Heart right ventricle (tissue), 16 donors: ENCODE data around the gene CLCN7. TPM values are rescaled to one million over a fixed set of nuclear protein-coding genes. Genes with fewer than 3 reads are reported as not detected.

Source experiments
- ATAC-seq, 8 donors: fragments of 200-7000 bp; cut with Tn5 transposase; one replicate each; pipeline ENCODE4 v1.9.1; 2020; ENCODE audit warnings: mild to moderate bottlenecking in 8 of 8, moderate library complexity in 8 of 8, moderate number of reproducible peaks in 1 of 8
- DNase-seq, 2 donors: peaks; one replicate each; pipeline ENCODE4 v3.0.0-alpha.2; 2020
- H3K27ac ChIP-seq, 10 donors: fragments of 200-600 bp; sonication (generic) in 2 of 10; one replicate each; pipeline versions ENCODE4 v1.5.0 to v1.8.0; 2020 to 2022; ENCODE audit warnings: mild to moderate bottlenecking in 3 of 10
- H3K27me3 ChIP-seq, 7 donors: fragments of 200-600 bp; one replicate each; pipeline ENCODE4 v1.8.0; 2021 to 2022; ENCODE audit warnings: mild to moderate bottlenecking in 2 of 7
- H3K36me3 ChIP-seq, 9 donors: fragments of 200-600 bp; sonication (generic) in 1 of 9; one replicate each; pipeline versions ENCODE4 v1.5.0 to v1.8.0; 2020 to 2022; ENCODE audit warnings: mild to moderate bottlenecking in 2 of 9
- H3K4me1 ChIP-seq, 9 donors: fragments of 200-600 bp; sonication (generic) in 1 of 9; one replicate each; pipeline versions ENCODE4 v1.5.0 to v1.8.0; 2020 to 2022; ENCODE audit warnings: mild to moderate bottlenecking in 4 of 9
- H3K4me3 ChIP-seq, 10 donors: fragments of 200-600 bp; sonication (generic) in 2 of 10; one replicate each; pipeline versions ENCODE4 v1.5.0 to v1.8.0; 2020 to 2022; ENCODE audit warnings: mild to moderate bottlenecking in 7 of 10, moderate library complexity in 2 of 10
- H3K9me3 ChIP-seq, 11 donors: fragments of 200-600 bp in 10 of 11; sonication (generic) in 2 of 11; one replicate each; pipeline versions ENCODE4 v1.5.0 to v1.8.0; 2013 to 2022; ENCODE audit warnings: mild to moderate bottlenecking in 2 of 11, control low read depth in 1 of 11, moderate library complexity in 1 of 11
- WGBS, 2 donors: extraction: QIAGEN DNeasy Blood & Tissue Kit; methylation state at CpG; one replicate each; pipeline ENCODE4 v1.1.7; 2013; ENCODE audit warnings: inconsistent platforms in 1 of 2; 5-methylcytosine and 5-hydroxymethylcytosine counted together
- intact Hi-C, 10 donors: fragments of 100-400 bp; cut with DNase I; formaldehyde crosslinking; loops; one replicate each; pipeline versions ENCODE4 v1.11.1 to v1.14.2; 2022
- polyA plus RNA-seq, 2 donors: library from polyadenylated mRNA; stranded (reverse); fragments of 200-250 nt; gene quantifications; one replicate each; pipeline ENCODE4 v1.2.3, GENCODE V29; 2013
- total RNA-seq, 10 donors: library from RNA; stranded (reverse); fragmentation: NEBNext Ultra II Directional in 3 of 10; extraction: Animal tissue kit (Norgen Biotek cat#: 25700) in 3 of 10; gene quantifications; one replicate each; pipeline versions ENCODE4 v1.2.1 to v1.2.4, GENCODE V29; 2021 to 2023
- TF ChIP-seq, protein P1 (sequence below), 9 donors: fragments of 200-600 bp; sonication (generic) in 2 of 9; IDR thresholded peaks; one replicate each; pipeline versions ENCODE4 v1.5.0 to v1.8.0; 2021 to 2022; ENCODE audit warnings: antibody characterized with exemption in 9 of 9, mild to moderate bottlenecking in 5 of 9, moderate library complexity in 1 of 9
- donor health status: Arrhythmogenic right ventricular cardiomyopathy.
- donor health status: ischemic (EF 13 %, LVEDD 7.1; RV severe dilation, severe dysfunction).
- donor health status: healthy with polysubstance abuse.
- donor health status: DM: no; HTN: yes; CAD: no.
- donor health status: DM: no; HTN: no; CAD: no.
- donor health status: ischemic (EF 25% LVEDD 6.9; RV normal size, moderate dysfunction).
- donor health status: ischemic (EF 25% LVEDD 5.7; RV mildly dilated, moderate dysfunction).
- donor health status: healthy.
- donor health status: DM: yes; HTN: yes; CAD: no.
- donor health status: Ischemic cardiomyopathy.
- donor health status: ischemic (EF 35%, LVEDD 5.7; RV mildly dilated, moderate dysfunction).
- donor health status: nonischemic (EF 11% LVEDD 7.7; RV severe dilation, severe dysfunction).
- donor health status: DM: yes; HTN: yes; CAD: no.
- donor health status: PGD.
- donor health status: ischemic (EF 29% LVEDD 5.4; RV normal size, mild dysfunction).
- donor health status: nonischemic (EF 23%, LVEDD 6.1; RV moderate dilation, normal function).

The CLCN7 gene
- total and polyA plus RNA-seq, 12 donors = 29.5 to 60.6 (median 35.1) TPM

DNA sequence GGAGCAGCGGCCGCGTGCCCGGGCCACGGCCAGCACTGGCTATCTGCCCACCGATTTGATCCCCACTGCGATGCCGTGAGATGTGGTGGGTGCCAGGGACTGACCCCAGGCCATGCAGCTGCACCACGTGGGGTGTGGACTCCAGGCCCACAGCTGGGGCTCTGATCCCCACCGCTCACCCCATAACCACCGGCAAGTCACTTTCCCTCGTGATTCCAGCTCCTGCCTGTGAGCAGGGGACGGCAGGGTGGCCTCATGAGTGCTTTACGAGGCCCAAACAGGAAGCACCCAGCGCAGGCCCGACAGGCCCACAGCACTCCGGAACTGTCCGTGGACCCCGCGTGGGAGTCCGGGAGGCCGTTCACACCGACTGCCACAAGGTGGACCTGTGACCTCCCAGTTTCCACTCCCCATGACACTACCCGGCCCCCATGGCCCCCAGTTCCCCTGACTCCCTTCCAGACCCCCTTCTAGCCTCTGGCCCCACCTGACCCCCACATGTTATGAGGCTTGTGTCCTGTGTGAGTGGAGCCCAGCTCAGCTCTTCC lies 13.3 kb upstream of the CLCN7 start:
- peak in 1 of 2 donors; percentile 9 for DNase-seq
- peaks cover 0 to 20% (median 7%) of the 10 kb centered on the region in 9 donors for H3K4me1 ChIP-seq
- TF ChIP-seq, protein P1, sequence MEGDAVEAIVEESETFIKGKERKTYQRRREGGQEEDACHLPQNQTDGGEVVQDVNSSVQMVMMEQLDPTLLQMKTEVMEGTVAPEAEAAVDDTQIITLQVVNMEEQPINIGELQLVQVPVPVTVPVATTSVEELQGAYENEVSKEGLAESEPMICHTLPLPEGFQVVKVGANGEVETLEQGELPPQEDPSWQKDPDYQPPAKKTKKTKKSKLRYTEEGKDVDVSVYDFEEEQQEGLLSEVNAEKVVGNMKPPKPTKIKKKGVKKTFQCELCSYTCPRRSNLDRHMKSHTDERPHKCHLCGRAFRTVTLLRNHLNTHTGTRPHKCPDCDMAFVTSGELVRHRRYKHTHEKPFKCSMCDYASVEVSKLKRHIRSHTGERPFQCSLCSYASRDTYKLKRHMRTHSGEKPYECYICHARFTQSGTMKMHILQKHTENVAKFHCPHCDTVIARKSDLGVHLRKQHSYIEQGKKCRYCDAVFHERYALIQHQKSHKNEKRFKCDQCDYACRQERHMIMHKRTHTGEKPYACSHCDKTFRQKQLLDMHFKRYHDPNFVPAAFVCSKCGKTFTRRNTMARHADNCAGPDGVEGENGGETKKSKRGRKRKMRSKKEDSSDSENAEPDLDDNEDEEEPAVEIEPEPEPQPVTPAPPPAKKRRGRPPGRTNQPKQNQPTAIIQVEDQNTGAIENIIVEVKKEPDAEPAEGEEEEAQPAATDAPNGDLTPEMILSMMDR (IDR thresholded peaks at IDR 0.05) = no peak
- H3K27ac ChIP-seq = no peak overlapping the region
- no peaks in the 10 kb centered on the region for H3K9me3 ChIP-seq
- no peaks in the 10 kb centered on the region for H3K36me3 ChIP-seq
- 87 to 89% methylated on average over 24 of the region's 24 CpGs for WGBS, 2 donors
- ATAC-seq = no peak
- H3K4me3 ChIP-seq = no peak overlapping the region
- no peaks in the 10 kb centered on the region for H3K27me3 ChIP-seq
- intact Hi-C loops = no loop called here

DNA sequence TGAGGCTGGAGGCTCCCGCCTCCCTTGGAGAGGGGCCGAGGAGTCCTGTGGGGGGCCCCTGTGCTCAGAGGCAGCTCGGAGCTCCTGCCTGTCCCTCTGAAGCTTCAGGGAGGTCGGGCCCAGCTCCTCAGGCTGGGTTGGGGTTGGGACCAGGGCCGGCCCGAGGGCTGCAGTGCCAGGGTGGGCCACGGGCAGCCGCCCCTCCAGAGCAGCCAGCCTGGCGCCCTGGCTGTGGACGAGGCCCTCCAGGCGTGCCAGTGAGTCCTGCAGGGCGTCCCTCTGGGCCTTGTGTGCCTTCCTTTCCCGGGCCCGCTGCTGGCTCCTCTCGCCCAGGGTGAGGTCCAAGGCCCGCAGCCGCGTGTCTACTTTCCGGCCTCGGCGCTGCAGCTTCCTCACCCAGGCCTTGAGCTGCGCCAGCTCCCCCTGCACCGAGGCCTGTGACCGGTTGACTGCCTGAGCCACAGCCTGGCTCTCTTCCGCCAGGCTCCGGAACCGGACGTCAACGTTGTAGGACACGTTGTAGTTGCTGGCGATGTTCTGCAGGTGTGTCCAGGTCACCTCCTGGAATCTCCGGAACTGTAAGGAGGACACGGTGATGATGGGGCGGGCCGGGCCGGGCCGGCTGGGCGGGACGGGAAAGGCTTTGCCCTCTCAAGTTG lies 12.7 kb upstream of the CLCN7 start:
- H3K4me1 ChIP-seq = peaks cover 0 to 15% (median 2%) of the 10 kb centered on the region in 9 donors

DNA sequence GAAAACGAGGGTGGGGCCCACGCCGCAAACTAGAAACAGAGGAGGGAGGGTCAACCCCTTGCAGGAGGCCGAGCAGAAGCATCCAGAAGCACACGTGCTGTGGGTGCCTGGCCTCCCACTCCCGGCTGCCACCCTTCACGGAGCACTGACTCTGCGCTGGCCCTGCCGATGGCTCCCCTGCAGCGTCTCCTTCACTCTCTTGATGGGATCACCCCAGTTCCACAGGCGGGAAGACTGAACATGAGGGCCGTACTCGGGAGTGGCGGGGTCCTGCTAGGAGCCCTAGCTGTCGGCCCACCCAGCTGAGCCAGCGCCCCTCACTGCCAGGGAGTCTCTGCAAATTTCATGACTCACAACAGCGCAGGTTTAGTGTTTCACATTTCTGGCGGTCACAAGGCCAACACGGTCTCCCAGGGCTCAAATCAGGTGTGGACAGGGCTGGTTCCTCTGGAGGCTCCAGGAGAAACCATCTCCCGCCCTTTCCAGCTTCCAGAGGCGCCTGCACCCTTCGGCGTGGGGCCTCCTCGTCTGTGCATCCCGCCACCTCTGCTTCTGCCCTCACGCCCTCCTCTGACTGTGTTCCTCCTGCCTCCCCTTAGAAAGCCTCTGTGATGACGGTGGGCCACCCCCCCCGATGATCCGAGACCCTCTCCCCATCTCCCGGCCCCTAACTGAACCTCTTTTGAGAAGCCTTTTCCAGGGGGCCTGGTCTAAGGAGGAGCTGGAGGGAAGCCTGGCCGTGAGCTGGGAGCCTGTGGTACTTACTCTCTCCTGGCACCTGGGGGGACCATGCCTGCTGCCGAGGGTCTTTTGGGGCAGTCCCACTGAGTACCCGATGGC lies 11.9 kb upstream of the CLCN7 start:
- Histone ChIP-seq H3K27me3 (no peaks in the 10 kb centered on the region), H3K4me3 (no peak overlapping the region), H3K9me3 (no peaks in the 10 kb centered on the region), H3K36me3 (no peaks in the 10 kb centered on the region), H3K4me1 (peaks cover 0 to 12% (median 0%) of the 10 kb centered on the region in 9 donors), H3K27ac (no peak overlapping the region)
- DNase-seq (no peak), ATAC-seq (no peak)
- intact Hi-C loops = no loop called here
- TF ChIP-seq, protein P1 (IDR thresholded peaks at IDR 0.05) = no peak
- WGBS, 2 donors = 80 to 83% methylated on average over 33 of the region's 33 CpGs

More for the DNA sequence above, 12.7 kb upstream of the CLCN7 start:
- TF ChIP-seq, protein P1 (IDR thresholded peaks at IDR 0.05) = no peak
- intact Hi-C loops = no loop called here
- Histone ChIP-seq H3K36me3 (no peaks in the 10 kb centered on the region), H3K9me3 (no peaks in the 10 kb centered on the region), H3K27me3 (no peaks in the 10 kb centered on the region), H3K27ac (no peak overlapping the region), H3K4me3 (no peak overlapping the region)
- WGBS, 2 donors = 88 to 90% methylated on average over 39 of the region's 39 CpGs
- DNase-seq (peak in 1 of 2 donors; percentile 10), ATAC-seq (peak in 1 of 8 donors; percentile 19)

DNA sequence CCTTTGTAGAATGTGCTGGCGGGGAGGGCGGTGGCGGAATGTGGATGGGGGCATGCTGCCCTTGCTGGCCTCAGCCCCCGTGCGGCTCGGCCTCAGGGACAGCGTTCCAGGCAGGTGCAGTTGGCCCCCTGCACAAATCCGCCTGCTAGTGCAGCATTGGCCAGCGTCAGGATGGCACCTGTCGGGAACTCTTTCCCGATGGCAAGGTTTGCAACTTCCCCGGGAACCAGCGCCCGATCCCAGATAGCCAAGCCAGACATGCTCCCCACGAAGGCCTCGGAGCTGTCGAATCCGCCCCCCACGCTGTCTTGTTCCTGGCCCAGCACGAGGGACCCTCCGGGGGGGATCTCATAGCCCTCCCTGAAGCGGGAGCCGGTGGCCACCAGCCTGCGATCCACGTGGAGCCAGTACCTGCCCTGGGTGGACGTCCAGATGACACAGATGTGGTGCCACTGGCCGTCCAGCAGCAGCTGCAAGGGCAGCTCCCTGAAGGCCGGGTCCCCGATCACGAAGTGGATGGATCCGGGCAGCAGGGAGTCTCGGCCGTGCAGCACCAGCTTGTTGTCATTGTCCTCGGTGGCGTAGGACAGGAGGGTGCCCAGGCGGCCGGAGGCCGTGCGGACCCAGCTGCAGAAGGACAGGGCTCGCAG lies 11.1 kb upstream of the CLCN7 start:
- peaks cover 0 to 12% (median 0%) of the 10 kb centered on the region in 9 donors for H3K4me1 ChIP-seq
- 88 to 90% methylated on average over 40 of the region's 40 CpGs for WGBS, 2 donors
- ATAC-seq = no peak
- H3K27ac ChIP-seq = no peak overlapping the region
- H3K36me3 ChIP-seq = no peaks in the 10 kb centered on the region
- intact Hi-C loops = no loop called here
- H3K4me3 ChIP-seq = no peak overlapping the region
- peak in 1 of 2 donors; percentile 10 for DNase-seq
- H3K27me3 ChIP-seq = no peaks in the 10 kb centered on the region
- TF ChIP-seq, protein P1 (IDR thresholded peaks at IDR 0.05) = no peak
- no peaks in the 10 kb centered on the region for H3K9me3 ChIP-seq
